HG03520 (cell line): ENCODE data around the gene ZDHHC12.
"Not testable (repeated sequence)": the region's sequence is repeated elsewhere in the genome, so short reads cannot be mapped to it uniquely, and the experiment has no call there.

Experiments
- ATAC-seq: cut with Tn5 transposase; IDR thresholded peaks from one replicate; pipeline ENCODE4 v1.9.1; 2021; ENCODE audit warnings: mild to moderate bottlenecking, moderate library complexity; ENCODE audit not compliant: unreplicated experiment

Gene ZDHHC12

GRCh38 chr9:128712451-128713410, 11.2 kb downstream of the ZDHHC12 start:
- no peak for ATAC-seq

GRCh38 chr9:128707446-128707845, 16.5 kb downstream of the ZDHHC12 start:
- no peak for ATAC-seq

GRCh38 chr9:128706671-128707381, 17.1 kb downstream of the ZDHHC12 start:
- ATAC-seq = no peak

DNA sequence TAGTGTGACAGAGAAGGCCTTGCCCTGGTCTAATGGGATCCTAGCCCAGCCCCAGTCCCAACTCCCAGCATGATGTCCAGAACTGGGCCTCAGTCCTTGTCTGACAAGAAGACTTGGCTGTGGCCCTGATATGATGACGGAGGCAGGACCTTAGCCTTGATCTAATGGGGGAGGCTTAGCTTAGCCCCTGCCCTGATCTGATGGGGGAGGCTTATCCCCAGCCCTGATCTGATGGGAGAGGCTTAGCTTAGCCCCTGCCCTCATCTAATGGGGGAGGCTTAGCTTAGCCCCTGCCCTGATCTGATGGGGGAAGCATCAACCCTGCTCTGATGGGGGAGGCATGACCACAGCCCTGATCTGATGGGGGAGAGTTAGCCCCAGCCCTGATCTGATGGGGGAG, 17.9 kb downstream of the ZDHHC12 start:
- ATAC-seq = no peak

GRCh38 chr9:128705051-128705965, 18.6 kb downstream of the ZDHHC12 start:
- ATAC-seq = no peak

DNA sequence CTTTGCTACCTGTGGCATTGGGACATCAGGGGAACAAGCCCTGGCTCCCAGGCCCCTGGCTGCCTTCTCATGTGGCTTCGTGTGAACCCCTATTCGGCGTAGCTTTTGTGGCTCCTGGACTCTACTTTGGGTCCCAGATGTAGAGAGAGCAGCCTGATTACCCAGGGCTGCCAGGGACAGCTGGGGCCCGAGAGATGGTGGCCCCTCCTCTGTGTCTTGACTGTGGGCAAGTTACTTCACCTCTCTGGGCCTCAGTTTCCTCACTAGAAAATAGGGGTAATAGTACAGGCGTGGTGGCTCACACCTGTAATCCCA, 19.6 kb downstream of the ZDHHC12 start:
- ATAC-seq = no peak

GRCh38 chr9:128703616-128704355, 20.1 kb downstream of the ZDHHC12 start:
- ATAC-seq = no peak

- no peak for ATAC-seq
These were observed 20.8 kb downstream of the ZDHHC12 start for GRCh38 chr9:128702949-128703615.

- peak; percentile 73 for ATAC-seq
These were observed 21.4 kb downstream of the ZDHHC12 start, which contains the start of gene PKN3 for GRCh38 chr9:128702445-128702948. PKN3 (plus strand) TSS chr9:128702503; CDS start chr9:128702916, 413 bp downstream.

DNA sequence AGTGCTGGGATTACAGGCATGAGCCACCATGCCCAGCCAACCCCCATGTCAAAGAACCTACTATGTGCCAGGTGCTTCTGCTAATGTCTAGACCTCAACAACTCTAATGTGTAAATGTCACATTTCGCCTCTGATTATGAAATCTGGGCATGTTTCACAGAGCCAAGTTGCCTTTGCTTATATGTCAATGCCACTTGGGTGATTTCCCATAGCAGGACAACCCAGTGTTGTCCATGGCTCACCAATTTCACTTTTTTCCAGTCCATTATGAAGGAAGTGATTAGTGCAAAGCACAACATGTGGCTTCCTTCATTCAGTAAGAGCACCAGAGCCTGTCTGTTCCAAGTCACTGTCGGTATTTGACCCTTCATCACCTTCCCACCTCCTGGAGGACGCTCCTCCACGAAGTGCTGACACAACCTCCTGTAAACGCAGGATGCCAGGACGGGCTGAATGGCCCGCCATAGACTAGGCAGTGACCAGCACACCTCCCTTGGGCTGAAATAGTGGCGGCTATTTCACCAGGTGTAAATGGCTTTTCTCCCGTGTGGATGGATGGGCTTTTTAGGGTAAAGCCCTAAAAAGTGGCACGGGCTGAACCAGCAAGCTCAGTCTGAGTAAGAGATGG, 22.6 kb downstream of the ZDHHC12 start:
- no peak for ATAC-seq

GRCh38 chr9:128699096-128699795, 24.7 kb downstream of the ZDHHC12 start:
- ATAC-seq = not testable (repeated sequence)

DNA sequence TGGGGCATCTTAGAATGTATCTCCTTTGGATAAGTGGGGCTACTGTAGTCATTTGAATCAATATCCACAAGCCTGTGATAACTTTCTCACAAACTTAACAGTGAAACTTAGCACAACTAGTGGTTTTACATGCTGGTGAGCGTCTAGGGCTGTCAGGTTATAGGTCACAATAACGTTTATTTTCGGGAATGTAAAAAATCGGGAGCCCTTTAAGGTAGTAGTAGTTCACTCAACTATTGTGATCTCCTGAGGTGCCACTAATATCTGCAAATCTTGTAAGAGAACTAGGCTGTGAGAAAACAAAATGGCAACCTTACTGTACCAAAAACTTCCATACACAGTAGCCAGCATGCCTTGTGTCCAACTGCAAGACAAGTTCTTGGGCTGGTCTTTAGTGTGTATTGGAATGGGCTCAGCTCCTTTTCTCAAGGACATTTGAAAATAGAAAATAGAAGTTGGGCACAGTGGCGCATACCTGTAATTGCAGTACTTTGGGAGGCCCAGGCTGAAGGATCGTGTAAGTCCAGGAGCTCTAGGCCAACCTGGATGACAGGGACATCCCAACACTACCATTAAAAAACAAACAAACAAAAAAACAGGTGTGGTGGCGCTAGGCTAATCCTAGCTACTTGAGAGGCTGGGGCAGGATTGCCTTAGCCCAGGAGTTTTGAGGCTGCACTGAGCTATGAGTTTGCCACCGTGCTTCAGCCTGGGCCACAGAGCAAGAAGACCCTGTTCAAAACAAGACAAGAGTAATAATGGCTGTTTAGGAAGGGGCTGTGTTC, 26.8 kb downstream of the ZDHHC12 start:
- ATAC-seq = no peak

DNA sequence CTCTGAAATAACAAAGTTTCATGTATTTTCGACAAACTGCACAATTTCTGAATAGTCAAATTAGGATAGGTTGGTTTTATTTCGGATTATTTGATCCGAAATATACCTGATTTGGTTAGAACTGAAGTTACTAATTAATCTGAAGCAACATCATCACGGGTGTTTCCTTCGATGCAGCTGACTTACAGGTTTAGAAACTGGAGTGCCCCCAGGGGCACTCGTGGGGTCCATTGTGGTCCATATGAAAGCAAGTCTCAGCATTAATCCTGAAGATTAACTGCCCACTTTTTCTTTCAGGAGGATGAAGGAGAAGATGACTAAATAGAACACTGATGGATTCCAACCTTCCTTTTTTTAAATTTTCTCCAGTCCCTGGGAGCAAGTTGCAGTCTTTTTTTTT, 29.6 kb downstream of the ZDHHC12 start:
- ATAC-seq = no peak

DNA sequence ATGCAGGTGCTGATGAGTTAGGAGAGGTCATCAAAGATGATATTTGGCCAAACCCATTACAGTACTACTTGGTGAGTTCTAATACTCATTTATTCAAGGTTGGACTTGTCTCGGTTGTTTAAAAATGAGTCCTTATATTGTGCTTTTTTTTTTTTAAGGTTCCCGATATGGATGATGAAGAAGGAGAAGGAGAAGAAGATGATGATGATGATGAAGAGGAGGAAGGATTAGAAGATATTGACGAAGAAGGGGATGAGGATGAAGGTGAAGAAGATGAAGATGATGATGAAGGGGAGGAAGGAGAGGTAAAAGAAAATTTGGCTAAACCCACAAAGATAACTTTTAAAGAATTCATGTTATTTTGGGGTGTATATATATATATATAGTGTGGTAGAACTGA, 30.2 kb downstream of the ZDHHC12 start:
- ATAC-seq = not testable (repeated sequence)

GRCh38 chr9:128690684-128691034, 33.3 kb downstream of the ZDHHC12 start:
- ATAC-seq = no peak

GRCh38 chr9:128689820-128690683, 33.9 kb downstream of the ZDHHC12 start:
- no peak for ATAC-seq

DNA sequence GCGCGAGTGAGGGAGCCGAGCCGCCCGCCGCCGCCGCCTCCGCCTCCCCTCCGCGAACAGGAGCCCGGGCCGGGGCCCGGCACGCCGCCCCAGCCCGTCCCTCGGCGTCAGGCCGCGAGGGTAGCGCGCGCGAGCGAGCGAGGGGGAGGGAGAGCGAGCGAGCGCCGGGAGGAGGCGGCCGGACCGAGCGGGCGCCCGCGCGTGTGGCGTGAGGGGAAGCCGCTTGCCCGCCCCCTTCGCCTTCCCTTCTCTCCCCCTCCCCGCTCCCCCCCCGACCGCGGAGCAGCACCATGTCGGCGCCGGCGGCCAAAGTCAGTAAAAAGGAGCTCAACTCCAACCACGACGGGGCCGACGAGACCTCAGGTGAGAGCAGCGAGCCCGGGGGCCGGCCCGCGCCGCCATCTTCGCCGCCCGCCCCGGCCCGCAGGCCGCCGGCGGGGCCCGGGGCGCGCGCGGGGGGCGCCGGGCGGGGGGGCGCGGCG, 34.6 kb downstream of the ZDHHC12 start:
- ATAC-seq = peak; percentile 17
